ENCODE measurements around the gene NFYC.

Gene NFYC

DNA sequence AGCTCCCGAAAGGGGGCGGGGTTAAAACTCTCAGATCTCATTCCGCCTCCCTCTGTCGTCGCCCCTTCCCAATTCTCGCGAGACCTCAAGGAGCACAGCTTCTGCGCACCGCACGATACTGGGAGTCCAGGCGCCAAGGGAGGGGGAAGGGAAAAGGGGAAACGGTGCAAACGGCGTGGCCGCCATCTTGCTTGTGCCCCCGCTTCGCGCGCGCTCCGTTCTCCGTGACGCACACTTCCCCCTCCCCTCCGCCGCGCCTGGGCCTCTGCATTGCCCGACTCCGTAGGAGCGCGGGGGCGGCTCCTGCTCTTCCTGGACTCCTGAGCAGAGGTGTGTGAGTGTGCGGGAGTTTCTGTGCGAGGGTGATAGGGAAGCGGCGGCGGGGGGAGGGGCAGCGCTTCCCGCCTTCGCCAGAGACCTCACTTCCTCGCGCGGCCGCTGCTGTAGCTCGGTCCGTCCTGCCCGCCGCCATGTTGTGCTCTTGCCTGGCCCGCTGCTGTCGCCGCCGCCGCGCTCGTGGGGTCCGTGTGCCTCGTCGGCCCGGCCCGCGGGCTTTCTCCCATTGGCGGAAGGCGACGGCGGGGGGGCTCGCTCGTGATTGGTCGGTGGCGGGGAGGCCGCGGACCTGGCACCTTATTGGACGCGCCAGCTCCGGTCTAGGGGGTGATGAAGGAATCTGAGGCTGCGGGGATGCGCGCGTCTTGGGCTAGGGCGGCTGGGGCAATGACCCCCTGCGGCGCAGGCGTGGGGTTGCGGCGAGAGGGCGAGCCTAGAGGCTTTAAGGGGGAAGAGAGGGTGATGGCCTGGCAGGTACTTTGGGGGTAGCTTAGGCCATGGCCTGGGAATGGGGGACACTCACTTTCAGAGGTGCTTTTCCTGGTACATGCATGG is at the start of gene NFYC:
TSS of gene NFYC (plus strand) at position 167 of the 891 bp plus-strand sequence. CDS start 47,140 bp downstream, outside the sequence.
- TF ChIP-seq, protein P1, sequence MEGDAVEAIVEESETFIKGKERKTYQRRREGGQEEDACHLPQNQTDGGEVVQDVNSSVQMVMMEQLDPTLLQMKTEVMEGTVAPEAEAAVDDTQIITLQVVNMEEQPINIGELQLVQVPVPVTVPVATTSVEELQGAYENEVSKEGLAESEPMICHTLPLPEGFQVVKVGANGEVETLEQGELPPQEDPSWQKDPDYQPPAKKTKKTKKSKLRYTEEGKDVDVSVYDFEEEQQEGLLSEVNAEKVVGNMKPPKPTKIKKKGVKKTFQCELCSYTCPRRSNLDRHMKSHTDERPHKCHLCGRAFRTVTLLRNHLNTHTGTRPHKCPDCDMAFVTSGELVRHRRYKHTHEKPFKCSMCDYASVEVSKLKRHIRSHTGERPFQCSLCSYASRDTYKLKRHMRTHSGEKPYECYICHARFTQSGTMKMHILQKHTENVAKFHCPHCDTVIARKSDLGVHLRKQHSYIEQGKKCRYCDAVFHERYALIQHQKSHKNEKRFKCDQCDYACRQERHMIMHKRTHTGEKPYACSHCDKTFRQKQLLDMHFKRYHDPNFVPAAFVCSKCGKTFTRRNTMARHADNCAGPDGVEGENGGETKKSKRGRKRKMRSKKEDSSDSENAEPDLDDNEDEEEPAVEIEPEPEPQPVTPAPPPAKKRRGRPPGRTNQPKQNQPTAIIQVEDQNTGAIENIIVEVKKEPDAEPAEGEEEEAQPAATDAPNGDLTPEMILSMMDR (IDR thresholded peaks at IDR 0.05; ENCODE audit: low read depth, low read length, missing control alignments) = no peak

GRCh38 chr1:40645118-40645680 is 46.3 kb upstream of the NFYC start:
- H3K4me3 ChIP-seq (replicated peaks; ENCODE audit: low read depth, low read length) = no peak overlapping the region
- DNase-seq (ENCODE audit: extremely low read depth, low read depth) = no peak
- TF ChIP-seq, protein P1 (IDR thresholded peaks at IDR 0.05; ENCODE audit: low read depth, low read length, missing control alignments) = no peak

More for the DNA sequence above, at the start of gene NFYC:
- peak; percentile 98 for DNase-seq (ENCODE audit: extremely low read depth, low read depth)
- H3K4me3 ChIP-seq (replicated peaks; ENCODE audit: low read depth, low read length) = peak within 1 kb of the TSS; percentile 81

GRCh38 chr1:40646315-40646714 is 45.2 kb upstream of the NFYC start:
- TF ChIP-seq, protein P1 (IDR thresholded peaks at IDR 0.05; ENCODE audit: low read depth, low read length, missing control alignments) = no peak
- H3K4me3 ChIP-seq (replicated peaks; ENCODE audit: low read depth, low read length) = no peak overlapping the region
- DNase-seq (ENCODE audit: extremely low read depth, low read depth) = no peak

DNA sequence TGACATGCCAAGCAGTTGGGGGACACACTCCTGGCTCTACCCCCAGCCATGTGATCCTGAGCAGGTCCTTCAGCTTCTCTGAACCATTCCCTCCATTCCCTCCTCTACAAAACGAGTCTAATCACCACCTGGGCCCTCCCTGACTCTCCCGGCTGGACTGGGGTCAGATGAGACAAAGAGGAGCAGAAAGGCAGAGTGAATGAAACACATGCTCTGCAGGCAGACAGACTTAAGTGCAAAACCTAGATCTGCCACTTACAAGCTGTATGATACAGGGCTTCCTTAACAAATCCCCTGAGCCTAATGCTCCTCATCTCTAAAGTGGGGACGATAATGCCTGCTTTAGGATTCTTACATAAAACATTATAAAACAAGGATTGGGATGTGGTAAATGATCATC is 43.3 kb upstream of the NFYC start:
- no peak for DNase-seq (ENCODE audit: extremely low read depth, low read depth)
- TF ChIP-seq, protein P1 (IDR thresholded peaks at IDR 0.05; ENCODE audit: low read depth, low read length, missing control alignments) = no peak
- H3K4me3 ChIP-seq (replicated peaks; ENCODE audit: low read depth, low read length) = no peak overlapping the region

DNA sequence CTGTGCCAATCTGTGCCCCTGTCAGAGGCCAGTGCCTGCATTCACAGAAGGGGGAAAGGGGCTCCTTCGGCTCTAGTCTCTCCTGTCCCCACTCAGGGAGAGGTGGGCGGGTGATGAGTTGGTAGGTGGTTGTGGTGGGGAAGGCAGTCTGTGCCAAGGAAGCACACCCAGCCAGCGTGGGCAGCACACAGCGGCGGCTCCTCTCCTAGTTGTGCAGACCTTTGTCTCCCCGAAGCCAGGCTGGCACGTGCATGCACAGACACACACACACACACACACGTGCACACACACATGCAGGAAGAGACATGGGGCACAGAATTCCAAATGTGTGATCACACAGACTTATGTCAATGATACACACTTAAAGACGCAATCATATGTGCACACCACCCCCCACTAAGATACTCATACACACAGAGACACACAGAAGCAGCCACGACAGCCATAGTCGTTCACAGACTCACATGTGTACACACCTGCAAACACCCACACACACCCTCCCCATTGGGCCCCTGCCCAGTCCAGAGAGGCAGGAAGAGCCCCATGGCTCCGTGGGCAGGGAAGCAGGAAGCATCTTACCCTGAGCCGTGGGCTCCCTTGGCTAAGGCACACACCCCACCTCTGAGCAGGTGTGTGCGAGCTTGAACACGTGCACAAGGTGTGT is 42.4 kb upstream of the NFYC start:
- DNase-seq (ENCODE audit: extremely low read depth, low read depth) = no peak
- TF ChIP-seq, protein P1 (IDR thresholded peaks at IDR 0.05; ENCODE audit: low read depth, low read length, missing control alignments) = no peak
- H3K4me3 ChIP-seq (replicated peaks; ENCODE audit: low read depth, low read length) = no peak overlapping the region

DNA sequence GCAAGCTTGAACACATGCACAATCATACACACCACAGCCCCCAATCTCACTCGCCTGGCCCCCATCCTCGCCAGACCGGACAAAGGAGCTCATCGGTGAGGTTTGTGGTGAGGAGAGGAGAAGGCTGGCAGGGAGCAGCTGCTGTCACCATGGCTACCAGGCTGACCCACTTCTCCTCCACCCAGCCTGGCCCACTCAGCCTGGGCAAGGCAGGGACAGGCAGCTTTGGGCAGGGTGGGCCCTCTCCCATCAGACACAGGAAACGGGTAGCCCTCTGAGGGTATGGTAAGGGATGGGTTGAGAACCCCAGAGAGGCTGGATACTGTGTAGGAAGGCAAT is 41.9 kb upstream of the NFYC start:
- TF ChIP-seq, protein P1 (IDR thresholded peaks at IDR 0.05; ENCODE audit: low read depth, low read length, missing control alignments) = no peak
- H3K4me3 ChIP-seq (replicated peaks; ENCODE audit: low read depth, low read length) = no peak overlapping the region
- no peak for DNase-seq (ENCODE audit: extremely low read depth, low read depth)
